ENCODE data around the gene ASIC4. TPM values are rescaled to one million over a fixed set of nuclear protein-coding genes. Genes with fewer than 3 reads are reported as not detected.

ASIC4 gene
- total and polyA plus RNA-seq, 8 donors, result 0.04 to 0.38 (median 0.18) TPM; not detected in 4

- WGBS, 2 donors, result 67 to 72% methylated on average over 2 of the region's 2 CpGs
- ATAC-seq (no peak), DNase-seq (no peak), FAIRE-seq (no peak)
- H3K4me3 ChIP-seq, result no peak overlapping the region
- H3K9me3 ChIP-seq, result no peaks in the 10 kb centered on the region
- H3K27me3 ChIP-seq, result no peaks in the 10 kb centered on the region
- no peaks in the 10 kb centered on the region for H3K36me3 ChIP-seq
- H3K4me1 ChIP-seq, result no peaks in the 10 kb centered on the region
- TF ChIP-seq CTCF (IDR thresholded peaks at IDR 0.05), result no peak
- H3K27ac ChIP-seq, result no peak overlapping the region
- intact Hi-C loops (cut with DNase I), result loop anchor here in 2 of 3 donors (5.0 to 10.0 kb wide), 2 partner anchors 65 to 67 kb away; no protein-coding TSS in a partner anchor
Observed at GRCh38 chr2:219467736-219468075, 46.6 kb upstream of the ASIC4 start.

- intact Hi-C loops (cut with DNase I), result loop anchor here in 2 of 3 donors (5.0 to 10.0 kb wide), 2 partner anchors 64 to 66 kb away; no protein-coding TSS in a partner anchor
- Histone ChIP-seq H3K9me3 (no peaks in the 10 kb centered on the region), H3K36me3 (no peaks in the 10 kb centered on the region), H3K4me3 (no peak overlapping the region), H3K4me1 (no peaks in the 10 kb centered on the region), H3K27ac (no peak overlapping the region), H3K27me3 (no peaks in the 10 kb centered on the region)
- DNase-seq (peak in 1 of 6 donors; percentile 65), ATAC-seq (no peak), FAIRE-seq (no peak)
- no peak for TF ChIP-seq CTCF (IDR thresholded peaks at IDR 0.05)
- WGBS, 2 donors, result 85 to 91% methylated on average over 23 of the region's 23 CpGs
Observed at GRCh38 chr2:219468410-219469185, 45.7 kb upstream of the ASIC4 start.

GRCh38 chr2:219469186-219469724, 45.0 kb upstream of the ASIC4 start:
- DNase-seq (no peak), ATAC-seq (no peak), FAIRE-seq (no peak)
- Histone ChIP-seq H3K36me3 (no peaks in the 10 kb centered on the region), H3K27ac (no peak overlapping the region), H3K9me3 (no peaks in the 10 kb centered on the region), H3K4me1 (no peaks in the 10 kb centered on the region), H3K27me3 (no peaks in the 10 kb centered on the region), H3K4me3 (no peak overlapping the region)
- intact Hi-C loops (cut with DNase I), result loop anchor here in 2 of 3 donors (5.0 to 10.0 kb wide), 2 partner anchors 63 to 66 kb away; no protein-coding TSS in a partner anchor
- TF ChIP-seq CTCF (IDR thresholded peaks at IDR 0.05), result no peak
- WGBS, 2 donors, result 88 to 90% methylated on average over 16 of the region's 16 CpGs

DNA sequence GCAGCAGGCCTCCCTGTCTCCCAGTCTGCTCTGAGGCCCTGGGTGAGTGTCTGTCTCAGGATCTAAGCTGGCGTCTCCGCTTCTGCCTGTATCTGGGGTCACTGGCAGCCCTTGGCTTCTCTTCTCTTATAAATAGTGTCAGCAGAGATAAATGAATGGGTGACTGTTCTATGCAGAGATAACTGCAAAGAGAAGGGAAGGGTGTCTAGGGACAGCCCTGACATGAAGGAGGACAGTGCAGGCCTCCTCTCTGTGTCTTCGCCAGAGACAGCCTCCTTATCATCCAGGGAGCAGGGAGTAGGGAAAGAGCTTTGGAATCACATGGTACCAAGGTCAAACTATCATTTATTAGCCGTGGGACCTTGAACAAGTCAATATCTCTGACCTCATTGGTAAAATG, 43.9 kb upstream of the ASIC4 start:
- no peak overlapping the region for H3K27ac ChIP-seq
- WGBS, 2 donors, result 51 to 56% methylated on average over 4 of the region's 4 CpGs
- no peak for TF ChIP-seq CTCF (IDR thresholded peaks at IDR 0.05)
- no peaks in the 10 kb centered on the region for H3K4me1 ChIP-seq
- no peak for ATAC-seq
- no peak overlapping the region for H3K4me3 ChIP-seq
- no peaks in the 10 kb centered on the region for H3K36me3 ChIP-seq
- H3K9me3 ChIP-seq, result no peaks in the 10 kb centered on the region
- no peak for DNase-seq
- intact Hi-C loops (cut with DNase I), result loop anchor here in 1 of 3 donors (5.0 kb wide), 1 partner anchor 172 kb away; no protein-coding TSS in a partner anchor
- FAIRE-seq, result no peak
- no peaks in the 10 kb centered on the region for H3K27me3 ChIP-seq

All from pancreas (tissue), 10 donors.